ENCODE measurements around the gene KLHL12. TPM values are rescaled to one million over a fixed set of nuclear protein-coding genes. Genes with fewer than 3 reads are reported as not detected.

KLHL12 gene
- total and polyA plus RNA-seq, 2 of the 8 experiments (the other 6 are each of a cell fraction or from before 2014, with no cell fraction given) = 27.2 to 33.3 TPM

GRCh38 chr1:202942426-202942825 lies 15.4 kb upstream of the KLHL12 start (continued):
- no peak for TF ChIP-seq RFX5 (IDR thresholded peaks at IDR 0.05; ENCODE audit: borderline replicate concordance, low read depth, low read length)
- no peak for TF ChIP-seq CREB1 (IDR thresholded peaks at IDR 0.05)
- no peak for TF ChIP-seq SUZ12 (IDR thresholded peaks at IDR 0.05; ENCODE audit: low read length)
